CD4-positive, alpha-beta memory T cell (primary cell): Measurements from ENCODE around the gene TRAPPC2. TPM values are rescaled to one million over a fixed set of nuclear protein-coding genes. Genes with fewer than 3 reads are reported as not detected.

Experiments used
- CTCF ChIA-PET: fragments of 350-600 bp; sonication (Branson Sonifier 250); formaldehyde crosslinking; loops from one replicate; lab custom pipeline; 2021; ENCODE audit warnings: inconsistent platforms; ENCODE audit not compliant: partially characterized antibody; lab: Charles Lee
- POLR2A ChIA-PET: fragments of 350-600 bp; sonication (Branson Sonifier 250); formaldehyde crosslinking; loops from one replicate; lab custom pipeline; 2021; ENCODE audit not compliant: partially characterized antibody; lab: Charles Lee
- DNase-seq, 5 donors: peaks; one replicate each; pipeline versions ENCODE4 v3.0.0 to v3.0.0-alpha.2; 2020 to 2022; ENCODE audit warnings: mixed read lengths in 1 of 5
- H3K27ac ChIP-seq: one replicate; pipeline ENCODE4 v1.7.0; 2013; ENCODE audit warnings: low read depth, low read length
- H3K27me3 ChIP-seq: 2 replicates; pipeline ENCODE4 v1.7.0; 2013; ENCODE audit warnings: mild to moderate bottlenecking, low read length, moderate library complexity; ENCODE audit not compliant: insufficient read depth
- H3K36me3 ChIP-seq: 2 replicates; pipeline ENCODE4 v1.7.0; 2013; ENCODE audit warnings: mild to moderate bottlenecking, low read length, moderate library complexity; ENCODE audit not compliant: insufficient read depth
- H3K4me1 ChIP-seq: 2 replicates; pipeline ENCODE4 v1.7.0; 2013; ENCODE audit warnings: mild to moderate bottlenecking, low read length, moderate library complexity; ENCODE audit not compliant: insufficient read depth
- H3K4me3 ChIP-seq, 2 donors: one replicate each; pipeline ENCODE4 v1.7.0; 2013; ENCODE audit warnings: low read length in 2 of 2, mild to moderate bottlenecking in 1 of 2
- H3K9me3 ChIP-seq, 2 donors: one replicate each; pipeline ENCODE4 v1.7.0; 2013; ENCODE audit warnings: low read length in 2 of 2, control low read depth in 1 of 2; ENCODE audit not compliant: control insufficient read depth in 1 of 2
- H3K27ac Mint-ChIP-seq, 7 donors: one replicate each; pipeline ENCODE4 v1.8.0; 2020 to 2021; ENCODE audit warnings: mixed read lengths in 7 of 7, mild to moderate bottlenecking in 6 of 7, inconsistent platforms in 3 of 7, moderate library complexity in 3 of 7
- H3K27me3 Mint-ChIP-seq, 2 donors: one replicate each; pipeline ENCODE4 v1.8.0; 2020 to 2021; ENCODE audit warnings: mixed read lengths in 2 of 2
- H3K36me3 Mint-ChIP-seq, 2 donors: one replicate each; pipeline ENCODE4 v1.8.0; 2020 to 2021; ENCODE audit warnings: mixed read lengths in 2 of 2, inconsistent platforms in 1 of 2, mild to moderate bottlenecking in 1 of 2
- H3K4me1 Mint-ChIP-seq, 4 donors: one replicate each; pipeline ENCODE4 v1.8.0; 2020 to 2021; ENCODE audit warnings: mixed read lengths in 4 of 4, mild to moderate bottlenecking in 1 of 4
- H3K4me3 Mint-ChIP-seq, 8 donors: one replicate each; pipeline ENCODE4 v1.8.0; 2020 to 2021; ENCODE audit warnings: mixed read lengths in 8 of 8, mild to moderate bottlenecking in 7 of 8, moderate library complexity in 6 of 8, inconsistent platforms in 3 of 8
- H3K9me3 Mint-ChIP-seq, 8 donors: one replicate each; pipeline ENCODE4 v1.8.0; 2020 to 2021; ENCODE audit warnings: mixed read lengths in 8 of 8, mild to moderate bottlenecking in 5 of 8, inconsistent platforms in 3 of 8, moderate library complexity in 1 of 8
- intact Hi-C: fragments of 100-400 bp; cut with micrococcal nuclease; formaldehyde crosslinking; loops from one replicate; pipeline ENCODE4 v1.15.1; 2023
- polyA plus RNA-seq, 2 donors: library from polyadenylated mRNA; unstranded; fragments of 300-500 nt; fragmentation: Illumina TruSeq; gene quantifications; one replicate each; pipeline ENCODE4 v1.2.3, GENCODE V29; 2021
- total RNA-seq, 2 experiments: library from RNA; stranded (reverse); gene quantifications; one replicate each; pipeline ENCODE4 v1.2.3, GENCODE V29; 2021

Gene TRAPPC2
- 10 to 100 TPM; 36.6 to 39.6 TPM for total RNA-seq
- polyA plus RNA-seq: 10 to 100 TPM; 33.1 to 45.9 TPM

DNA sequence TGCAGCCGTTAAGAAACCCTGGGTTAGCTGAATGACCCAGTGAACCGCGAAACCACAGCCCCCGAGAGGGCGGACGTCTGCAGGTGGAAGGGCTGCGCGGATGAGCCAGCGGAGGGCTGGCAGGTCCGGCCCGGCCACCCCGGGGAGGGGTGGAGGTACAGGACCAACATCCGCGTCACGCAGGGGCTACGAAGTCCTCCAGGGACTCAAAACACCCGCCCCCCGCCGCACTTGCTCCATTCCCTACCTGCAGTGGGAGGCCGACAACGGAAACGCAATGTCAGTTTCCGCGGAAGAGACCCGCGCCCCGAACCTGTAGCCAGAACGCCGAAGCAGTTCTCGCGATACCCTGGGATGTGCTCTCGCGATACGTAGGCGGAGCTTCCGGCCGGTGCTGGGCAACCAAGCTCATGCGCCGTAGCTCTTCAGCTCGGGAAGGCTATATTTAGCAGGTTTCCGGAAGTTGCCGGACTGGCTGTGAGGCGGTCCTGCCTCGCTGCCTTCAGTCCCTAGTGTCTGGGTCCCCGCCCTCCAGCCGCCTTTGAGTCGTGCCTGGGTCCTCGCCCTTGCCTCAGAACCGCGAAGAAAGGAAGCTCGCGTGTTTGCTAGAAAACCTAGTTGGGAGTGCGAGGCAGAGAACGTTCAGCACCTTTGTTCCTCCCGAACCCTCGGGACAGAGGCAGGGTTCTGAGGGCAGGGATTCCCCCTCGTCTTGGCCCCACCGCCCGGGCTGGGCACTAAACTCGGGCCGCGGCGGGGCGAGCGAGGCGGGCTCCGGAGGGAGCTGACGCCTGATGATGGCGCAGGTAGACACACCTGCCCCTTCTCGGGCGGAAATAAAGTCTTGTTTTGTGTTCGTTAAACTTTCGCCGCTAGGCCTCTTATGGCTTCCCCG is at the start of gene TRAPPC2, which contains the start of gene OFD1:
Gene TRAPPC2, minus strand, starts transcription at position 343 of the 895 bp plus-strand sequence. CDS start 14,657 bp downstream, outside the sequence.
Gene OFD1, plus strand, starts transcription at position 471 of the 895 bp plus-strand sequence. Its CDS starts 324 bp downstream, at position 795.
- peaks cover 59% of the 10 kb centered on the region for H3K4me1 ChIP-seq
- Mint-ChIP-seq H3K4me3 (peak within 1 kb of the TSS; percentile 91 to 99 (median 98)), H3K27me3 (no peaks in the 10 kb centered on the region), H3K4me1 (peaks cover 35 to 67% (median 51%) of the 10 kb centered on the region in 4 donors), H3K27ac (peak within 1 kb of the TSS; percentile 96 to 100 (median 99)), H3K9me3 (peaks cover 0 to 4% (median 2%) of the 10 kb centered on the region in 8 donors), H3K36me3 (peaks cover 23 to 40% of the 10 kb centered on the region in 2 donors)
- no peaks in the 10 kb centered on the region for H3K36me3 ChIP-seq
- POLR2A ChIA-PET: interaction anchor here (0.7 to 6.5 kb wide), 33 partner anchors 9 to 779 kb away, joined by 3 to 196 read pairs (median 4); partner anchors contain the start of genes GEMIN8, RAB9A, TCEANC and TMSB4X
- H3K27ac ChIP-seq: peak within 1 kb of the TSS; percentile 93
- no peaks in the 10 kb centered on the region for H3K9me3 ChIP-seq
- DNase-seq: peak; percentile 91 to 93 (median 93)
- CTCF ChIA-PET: interaction anchor here (1.0 to 4.1 kb wide), 10 partner anchors 9 to 788 kb away, joined by 3 to 20 read pairs (median 6); partner anchors contain the start of gene RAB9A
- intact Hi-C loops: loop anchor here (1.0 to 5.0 kb wide), 5 partner anchors 9 to 782 kb away; partner anchors contain the start of genes RAB9A and TCEANC
- H3K27me3 ChIP-seq: no peaks in the 10 kb centered on the region
- peak within 1 kb of the TSS; percentile 49 to 84 for H3K4me3 ChIP-seq

DNA sequence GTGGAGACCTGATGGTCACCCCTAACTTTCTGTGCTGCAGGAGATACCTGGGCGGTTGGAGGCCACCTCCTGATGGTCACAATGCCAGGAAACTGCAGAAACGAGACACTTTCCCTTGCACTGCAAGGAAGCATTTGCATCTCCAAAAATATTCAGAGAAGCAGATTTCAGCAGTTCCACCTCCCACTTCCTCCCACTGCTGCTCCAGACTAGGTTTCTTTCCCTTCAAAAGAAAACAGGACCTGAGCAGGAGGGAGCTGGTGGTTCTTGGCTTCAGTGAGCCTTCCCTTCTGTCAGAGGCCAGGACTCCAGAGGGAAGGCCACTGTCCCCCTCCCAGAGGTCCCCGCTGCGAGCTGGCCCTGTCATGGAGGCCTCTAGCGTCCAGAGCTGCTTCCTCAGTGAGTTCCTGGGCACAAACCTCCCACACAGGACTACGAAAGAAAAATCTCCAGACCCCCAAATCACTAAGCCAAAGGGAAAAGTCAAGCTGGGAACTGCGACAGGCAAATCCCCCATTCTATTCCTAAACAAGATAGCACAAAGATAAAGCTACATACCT is 46.5 kb upstream of the TRAPPC2 start:
- no peak for DNase-seq
- H3K4me3 Mint-ChIP-seq: no peak overlapping the region
- no peak overlapping the region for H3K27ac Mint-ChIP-seq
- no peaks in the 10 kb centered on the region for H3K27me3 Mint-ChIP-seq
- H3K4me1 Mint-ChIP-seq: no peaks in the 10 kb centered on the region
- ChIA-PET POLR2A (no interaction called here), CTCF (no interaction called here)
- H3K9me3 Mint-ChIP-seq: no peaks in the 10 kb centered on the region
- no peaks in the 10 kb centered on the region for H3K36me3 ChIP-seq
- H3K4me1 ChIP-seq: no peaks in the 10 kb centered on the region
- peaks cover 0 to 9% of the 10 kb centered on the region in 2 donors for H3K36me3 Mint-ChIP-seq
- H3K27me3 ChIP-seq: no peaks in the 10 kb centered on the region
- no peak overlapping the region for H3K27ac ChIP-seq
- intact Hi-C loops: no loop called here
- no peak overlapping the region for H3K4me3 ChIP-seq
- H3K9me3 ChIP-seq: no peaks in the 10 kb centered on the region

DNA sequence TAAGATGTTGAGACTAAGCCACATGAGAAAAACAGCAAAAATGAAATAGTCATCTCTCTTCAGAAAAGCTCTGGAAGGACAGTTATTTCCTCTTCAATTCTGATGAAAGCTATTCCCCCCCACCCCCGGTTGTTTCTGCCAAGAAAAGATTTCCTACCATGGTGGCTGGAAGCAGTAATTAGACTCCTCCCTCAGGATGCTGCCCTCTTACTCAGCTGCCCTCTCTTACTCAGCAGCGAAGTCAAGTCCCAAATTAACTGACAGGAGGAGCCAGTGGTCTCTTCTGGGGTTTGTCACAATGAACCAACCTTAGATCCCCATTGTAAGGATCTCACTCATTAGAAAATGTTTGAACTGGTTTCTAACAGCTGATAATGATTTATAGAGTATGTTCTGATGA is 44.5 kb upstream of the TRAPPC2 start:
- Histone ChIP-seq H3K9me3 (no peaks in the 10 kb centered on the region), H3K27me3 (no peaks in the 10 kb centered on the region), H3K27ac (no peak overlapping the region), H3K36me3 (no peaks in the 10 kb centered on the region), H3K4me1 (no peaks in the 10 kb centered on the region), H3K4me3 (no peak overlapping the region)
- CTCF ChIA-PET: no interaction called here
- no peak overlapping the region for H3K4me3 Mint-ChIP-seq
- no peak for DNase-seq
- POLR2A ChIA-PET: no interaction called here
- H3K27ac Mint-ChIP-seq: peak overlapping the region in 3 of 7 donors; percentile 9 to 78 (median 17)
- H3K36me3 Mint-ChIP-seq: peaks cover 7 to 24% of the 10 kb centered on the region in 2 donors
- no peaks in the 10 kb centered on the region for H3K9me3 Mint-ChIP-seq
- no peaks in the 10 kb centered on the region for H3K27me3 Mint-ChIP-seq
- intact Hi-C loops: no loop called here
- H3K4me1 Mint-ChIP-seq: no peaks in the 10 kb centered on the region

DNA sequence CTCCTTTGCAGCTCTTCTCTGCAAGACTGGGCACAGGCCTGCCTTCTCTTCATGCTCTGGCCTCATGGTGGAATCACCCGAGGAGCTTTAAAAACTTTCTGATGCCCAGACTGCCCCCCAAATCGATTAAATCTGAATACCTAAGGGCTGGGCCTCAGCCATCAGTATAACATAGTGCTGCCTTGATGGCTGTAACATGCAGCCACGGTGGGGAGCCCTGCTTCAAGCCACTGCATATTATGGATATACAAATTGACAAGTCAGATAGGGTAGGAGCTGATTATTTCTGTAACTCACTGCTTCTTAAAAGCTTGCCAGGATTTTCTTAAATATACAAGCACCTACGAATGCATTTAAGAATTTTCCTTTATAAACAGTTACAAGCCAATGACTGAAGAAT is 42.0 kb upstream of the TRAPPC2 start:
- H3K27ac Mint-ChIP-seq: peak overlapping the region in 2 of 7 donors; percentile 9 to 20
- Histone ChIP-seq H3K4me1 (no peaks in the 10 kb centered on the region), H3K36me3 (no peaks in the 10 kb centered on the region), H3K9me3 (no peaks in the 10 kb centered on the region), H3K27ac (no peak overlapping the region), H3K4me3 (no peak overlapping the region), H3K27me3 (no peaks in the 10 kb centered on the region)
- ChIA-PET CTCF (interaction anchor here (1.4 kb wide), 1 partner anchor 29 kb away, joined by 3 read pairs; no protein-coding TSS in a partner anchor), POLR2A (no interaction called here)
- intact Hi-C loops: no loop called here
- no peak overlapping the region for H3K4me3 Mint-ChIP-seq
- peaks cover 0 to 2% (median 0%) of the 10 kb centered on the region in 4 donors for H3K4me1 Mint-ChIP-seq
- no peaks in the 10 kb centered on the region for H3K27me3 Mint-ChIP-seq
- DNase-seq: no peak
- H3K36me3 Mint-ChIP-seq: peaks cover 7 to 38% of the 10 kb centered on the region in 2 donors
- H3K9me3 Mint-ChIP-seq: no peaks in the 10 kb centered on the region

DNA sequence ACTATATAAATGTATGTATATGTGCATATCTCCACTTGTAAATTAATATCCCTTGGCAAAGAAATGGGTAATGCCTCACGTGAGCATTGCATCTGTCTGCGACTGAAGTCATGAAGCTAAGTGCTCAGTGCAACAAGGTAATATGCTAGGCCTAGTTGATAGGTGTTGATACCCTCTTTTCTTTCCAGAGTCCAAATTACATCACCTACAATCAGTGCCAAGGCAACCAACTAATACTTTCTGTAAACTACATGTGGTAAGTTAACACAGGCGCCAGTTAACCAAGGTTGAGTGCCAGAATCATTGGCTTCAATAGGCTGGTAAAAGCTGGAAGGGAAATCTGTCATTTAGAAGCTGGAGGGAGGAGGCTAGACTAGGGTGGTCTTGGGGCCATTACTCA is 41.4 kb upstream of the TRAPPC2 start:
- H3K27ac Mint-ChIP-seq: no peak overlapping the region
- intact Hi-C loops: no loop called here
- ChIA-PET POLR2A (no interaction called here), CTCF (interaction anchor here (1.4 kb wide), 1 partner anchor 28 kb away, joined by 3 read pairs; no protein-coding TSS in a partner anchor)
- H3K27ac ChIP-seq: no peak overlapping the region
- H3K9me3 ChIP-seq: no peaks in the 10 kb centered on the region
- peaks cover 0 to 2% (median 0%) of the 10 kb centered on the region in 4 donors for H3K4me1 Mint-ChIP-seq
- no peak overlapping the region for H3K4me3 Mint-ChIP-seq
- H3K4me1 ChIP-seq: no peaks in the 10 kb centered on the region
- no peaks in the 10 kb centered on the region for H3K27me3 ChIP-seq
- H3K27me3 Mint-ChIP-seq: no peaks in the 10 kb centered on the region
- no peak for DNase-seq
- no peaks in the 10 kb centered on the region for H3K36me3 ChIP-seq
- H3K9me3 Mint-ChIP-seq: no peaks in the 10 kb centered on the region
- peaks cover 7 to 39% of the 10 kb centered on the region in 2 donors for H3K36me3 Mint-ChIP-seq
- H3K4me3 ChIP-seq: no peak overlapping the region

DNA sequence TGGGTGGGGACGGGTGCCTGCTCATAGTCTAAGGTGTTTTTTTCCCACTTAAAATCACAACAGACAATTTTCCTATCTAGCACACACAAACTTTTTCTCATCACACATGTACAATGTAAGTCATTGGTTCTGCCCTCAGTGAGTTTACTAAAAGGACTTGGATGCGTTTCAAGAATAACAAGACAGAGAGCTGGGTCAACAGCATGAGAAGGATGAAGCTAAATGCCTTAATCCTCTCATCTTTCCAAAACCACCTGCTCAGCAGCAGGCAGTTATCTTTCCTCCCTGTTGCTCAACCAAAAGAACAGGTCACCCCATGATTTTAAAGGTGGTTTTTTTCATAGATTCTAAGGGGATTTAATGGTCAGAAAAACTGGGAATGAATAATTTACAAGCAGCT is 40.3 kb upstream of the TRAPPC2 start:
- POLR2A ChIA-PET: no interaction called here
- H3K4me3 ChIP-seq: no peak overlapping the region
- no peak for DNase-seq
- Mint-ChIP-seq H3K4me3 (no peak overlapping the region), H3K27me3 (no peaks in the 10 kb centered on the region), H3K27ac (peak overlapping the region in 1 of 7 donors; percentile 4), H3K4me1 (peaks cover 0 to 2% (median under 1%) of the 10 kb centered on the region in 4 donors), H3K36me3 (peaks cover 14 to 50% of the 10 kb centered on the region in 2 donors), H3K9me3 (no peaks in the 10 kb centered on the region)
- H3K27me3 ChIP-seq: no peaks in the 10 kb centered on the region
- no peaks in the 10 kb centered on the region for H3K9me3 ChIP-seq
- intact Hi-C loops: no loop called here
- H3K27ac ChIP-seq: no peak overlapping the region
- CTCF ChIA-PET: no interaction called here
- peaks cover 6% of the 10 kb centered on the region for H3K36me3 ChIP-seq
- H3K4me1 ChIP-seq: peaks cover 4% of the 10 kb centered on the region
